GM19025 (cell line): Measurements from ENCODE around the gene STMN3.
"Not testable (repeated sequence)": the region's sequence is repeated elsewhere in the genome, so short reads cannot be mapped to it uniquely, and the experiment has no call there.

ENCODE experiments used
- ATAC-seq: cut with Tn5 transposase; IDR thresholded peaks from one replicate; pipeline ENCODE4 v1.9.1; 2021; ENCODE audit warnings: mild to moderate bottlenecking, low read depth, moderate library complexity; ENCODE audit not compliant: unreplicated experiment

Gene STMN3

GRCh38 chr20:63619086-63619485 is 34.1 kb downstream of the STMN3 start:
- no peak for ATAC-seq

- no peak for ATAC-seq
Measured at GRCh38 chr20:63618291-63618980, 34.8 kb downstream of the STMN3 start.

- ATAC-seq, result no peak
Measured at GRCh38 chr20:63617876-63618265, 35.4 kb downstream of the STMN3 start.

GRCh38 chr20:63617092-63617875 is 35.9 kb downstream of the STMN3 start:
- ATAC-seq, result no peak

GRCh38 chr20:63613863-63614594 is 39.2 kb downstream of the STMN3 start:
- not testable (repeated sequence) for ATAC-seq

GRCh38 chr20:63612276-63612931 is 40.8 kb downstream of the STMN3 start:
- ATAC-seq, result no peak

- no peak for ATAC-seq
Measured at GRCh38 chr20:63611646-63612045, 41.6 kb downstream of the STMN3 start.

- ATAC-seq, result no peak
Measured at GRCh38 chr20:63610581-63611435, 42.4 kb downstream of the STMN3 start.

- ATAC-seq, result no peak
Measured at GRCh38 chr20:63606686-63607085, 46.5 kb downstream of the STMN3 start.

- ATAC-seq, result no peak
Measured at GRCh38 chr20:63602321-63602720, 50.9 kb downstream of the STMN3 start.

GRCh38 chr20:63601679-63602078 is 51.5 kb downstream of the STMN3 start:
- not testable (repeated sequence) for ATAC-seq

- no peak for ATAC-seq
Measured at GRCh38 chr20:63599396-63600050, 53.7 kb downstream of the STMN3 start.

GRCh38 chr20:63598479-63599395 is 54.5 kb downstream of the STMN3 start:
- no peak for ATAC-seq

GRCh38 chr20:63597651-63598478 is 55.4 kb downstream of the STMN3 start:
- ATAC-seq, result no peak

GRCh38 chr20:63596423-63596822 is 56.8 kb downstream of the STMN3 start:
- no peak for ATAC-seq

GRCh38 chr20:63595416-63596127 is 57.7 kb downstream of the STMN3 start:
- ATAC-seq, result no peak

GRCh38 chr20:63594043-63594561 is 59.1 kb downstream of the STMN3 start:
- no peak for ATAC-seq
